Right lobe of liver (tissue), 4 donors: ENCODE data around the gene CCNL1.

Source experiments
- CTCF ChIP-seq, 4 donors: fragments of 200-600 bp in 3 of 4; fragments of 450-650 bp in 1 of 4; IDR thresholded peaks; one replicate each; pipeline versions ENCODE4 v1.5.1 to v1.8.0; 2016 to 2022; ENCODE audit warnings: antibody characterized with exemption in 4 of 4, mild to moderate bottlenecking in 2 of 4
- POLR2A ChIP-seq: fragments of 450-650 bp; IDR thresholded peaks from one replicate; pipeline ENCODE4 v1.6.1; 2017; ENCODE audit warnings: antibody characterized with exemption, mild to moderate bottlenecking
- donor health status: DM: no; HTN: no; CAD: no.
- donor health status: DM: no; HTN: no; CAD: no.
- donor health status: DM: no; HTN: yes; CAD: no.

- TF ChIP-seq CTCF (IDR thresholded peaks at IDR 0.05), result no peak
- no peak for TF ChIP-seq POLR2A
Observed at GRCh38 chr3:157123621-157124020, 36.3 kb downstream of the CCNL1 start.
